HG02798 (cell line): Measurements from ENCODE around the gene STIL.
A peak's percentile ranks its signal among the peaks of the same experiment; 100 is the strongest.
"Not testable (repeated sequence)": the region's sequence is repeated elsewhere in the genome, so short reads cannot be mapped to it uniquely, and the experiment has no call there.

ENCODE experiments used
- ATAC-seq: cut with Tn5 transposase; IDR thresholded peaks from one replicate; pipeline ENCODE4 v1.9.1; 2021; ENCODE audit warnings: mild to moderate bottlenecking; ENCODE audit not compliant: unreplicated experiment, poor library complexity

STIL gene

DNA sequence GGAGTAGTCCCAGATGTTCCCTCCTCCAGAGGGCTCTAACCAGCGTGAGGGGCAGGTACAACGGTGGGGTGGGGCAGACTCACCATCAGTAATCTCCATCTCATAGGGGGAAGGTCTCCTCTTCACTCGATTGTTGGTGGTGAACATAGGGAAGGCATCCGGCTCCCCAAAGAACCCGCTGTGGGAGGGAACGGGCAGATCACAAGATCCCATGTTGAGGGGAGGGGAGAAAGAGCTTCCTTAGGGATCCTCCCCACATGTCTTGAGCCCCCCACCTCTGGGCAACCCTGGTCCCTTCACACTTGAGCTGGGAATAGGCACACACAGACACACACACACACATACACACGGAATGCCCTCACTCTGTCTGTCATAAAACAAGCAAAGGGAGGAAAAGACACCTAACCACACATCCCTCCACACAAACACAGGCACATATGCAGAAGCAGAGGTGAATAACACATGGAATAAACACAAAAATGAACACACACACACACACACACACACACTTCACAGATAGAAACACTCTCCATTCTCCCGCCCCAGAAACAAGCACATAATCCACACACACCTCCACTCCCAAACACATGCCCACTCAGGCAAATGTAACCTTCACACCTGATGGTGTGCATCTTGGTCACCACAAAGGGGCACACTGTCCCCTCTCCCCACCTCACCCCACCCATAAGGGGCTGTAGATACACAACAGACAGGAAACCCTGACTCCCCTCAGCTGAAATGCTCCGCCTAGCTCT, 89.8 kb downstream of the STIL start:
- ATAC-seq: no peak

DNA sequence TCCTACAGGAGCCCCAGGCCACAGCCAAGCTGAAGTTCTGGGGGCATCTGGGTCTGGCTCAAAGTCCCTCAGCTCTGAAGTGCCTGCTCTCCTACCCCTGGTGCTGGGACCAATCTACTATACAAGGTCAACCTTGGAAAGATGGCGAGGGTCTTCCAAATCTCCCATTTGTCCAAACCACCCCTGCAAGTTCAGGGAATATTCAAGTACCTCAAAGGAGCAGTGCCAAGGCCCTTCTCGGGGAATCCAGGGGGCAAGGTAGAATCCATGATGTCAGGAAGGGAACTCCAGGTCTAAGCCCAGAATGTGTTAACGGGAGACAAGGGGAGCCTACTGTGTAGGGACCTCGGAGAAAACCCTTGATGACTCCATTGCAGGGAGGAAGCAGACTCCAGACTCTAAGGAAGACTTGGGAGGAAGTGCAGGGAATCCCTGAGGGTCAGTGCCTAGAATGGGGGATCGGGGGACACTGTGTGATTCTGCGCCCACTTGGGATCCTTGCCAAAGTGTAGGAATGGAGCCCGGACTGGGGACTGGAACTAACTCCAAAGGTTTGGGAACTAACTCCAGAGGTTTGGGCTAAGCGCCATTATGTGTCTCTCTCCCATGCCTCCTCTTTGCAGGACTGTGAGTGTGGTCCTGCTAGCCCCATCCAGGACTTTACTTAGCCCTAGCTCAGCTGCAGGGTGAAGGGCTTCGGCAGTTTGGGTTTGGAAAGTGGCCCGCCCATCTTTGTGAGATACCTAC, 90.6 kb downstream of the STIL start:
- no peak for ATAC-seq

DNA sequence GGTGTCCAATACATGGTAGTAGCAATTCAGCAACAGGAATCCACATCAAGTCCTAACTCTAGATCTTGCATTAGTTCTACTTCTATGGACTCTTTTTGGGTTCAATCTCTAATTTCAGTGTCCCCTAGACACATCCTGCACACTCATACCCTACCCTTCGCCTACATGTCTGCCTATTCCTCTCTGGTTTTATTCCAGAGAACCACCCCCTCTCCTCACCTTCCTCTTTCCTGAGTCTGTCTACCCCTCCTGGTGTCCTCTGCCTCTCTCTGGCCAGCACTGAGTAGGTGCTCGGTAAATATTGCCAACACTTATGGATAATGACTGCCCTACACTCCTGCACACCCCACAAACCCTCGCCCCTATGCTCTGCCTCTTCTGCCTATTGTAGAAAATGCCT, 91.5 kb downstream of the STIL start:
- no peak for ATAC-seq

DNA sequence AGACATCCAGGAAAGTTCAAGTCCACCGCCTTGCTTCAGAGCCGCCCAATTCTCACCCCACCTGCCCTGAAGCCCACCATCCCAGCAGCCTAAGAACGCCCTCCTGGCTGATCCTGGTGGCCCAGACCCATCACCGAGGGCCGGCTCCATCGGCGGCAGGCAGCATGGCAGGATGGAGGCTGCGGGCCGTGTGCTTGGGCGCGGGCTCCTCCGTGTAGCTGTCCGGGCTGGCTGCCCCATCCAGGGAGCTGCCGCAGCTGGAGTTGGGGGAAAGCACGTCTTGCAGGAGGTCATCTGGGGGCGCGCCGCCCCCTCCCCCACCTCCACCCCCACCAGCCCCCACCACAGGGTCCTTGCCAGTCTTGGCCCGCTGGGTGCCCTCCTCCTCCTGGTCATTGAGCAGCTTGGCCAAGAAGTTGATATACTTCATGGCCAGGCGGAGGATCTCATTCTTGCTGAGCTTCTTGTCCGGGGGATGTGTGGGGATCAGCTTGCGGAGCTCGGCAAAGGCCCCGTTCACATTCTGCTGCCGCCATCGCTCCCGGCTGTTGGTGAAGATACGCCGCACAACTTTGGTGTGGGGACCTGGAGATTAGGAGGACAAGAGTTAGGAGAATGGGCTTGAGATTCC, 94.2 kb downstream of the STIL start:
- ATAC-seq: no peak

DNA sequence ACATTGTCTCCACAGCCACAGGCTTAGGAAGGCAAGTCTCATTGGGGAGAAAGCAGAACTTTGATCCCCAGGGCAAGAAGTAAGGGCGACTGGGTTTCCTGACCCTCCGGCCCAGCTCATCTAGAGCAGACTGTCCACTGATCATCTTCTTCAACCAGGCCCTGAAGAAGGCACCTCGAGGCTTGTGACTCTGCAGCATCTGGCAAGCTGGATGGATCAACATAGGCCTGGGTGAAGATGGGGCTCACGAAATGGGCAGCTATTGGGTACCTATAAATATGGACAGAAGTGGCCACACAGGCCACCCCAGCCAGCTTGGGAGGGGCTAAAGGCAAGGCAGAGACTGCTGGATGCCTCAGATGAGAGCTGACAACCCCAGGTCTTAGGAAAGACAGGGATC, 94.9 kb downstream of the STIL start:
- no peak for ATAC-seq

DNA sequence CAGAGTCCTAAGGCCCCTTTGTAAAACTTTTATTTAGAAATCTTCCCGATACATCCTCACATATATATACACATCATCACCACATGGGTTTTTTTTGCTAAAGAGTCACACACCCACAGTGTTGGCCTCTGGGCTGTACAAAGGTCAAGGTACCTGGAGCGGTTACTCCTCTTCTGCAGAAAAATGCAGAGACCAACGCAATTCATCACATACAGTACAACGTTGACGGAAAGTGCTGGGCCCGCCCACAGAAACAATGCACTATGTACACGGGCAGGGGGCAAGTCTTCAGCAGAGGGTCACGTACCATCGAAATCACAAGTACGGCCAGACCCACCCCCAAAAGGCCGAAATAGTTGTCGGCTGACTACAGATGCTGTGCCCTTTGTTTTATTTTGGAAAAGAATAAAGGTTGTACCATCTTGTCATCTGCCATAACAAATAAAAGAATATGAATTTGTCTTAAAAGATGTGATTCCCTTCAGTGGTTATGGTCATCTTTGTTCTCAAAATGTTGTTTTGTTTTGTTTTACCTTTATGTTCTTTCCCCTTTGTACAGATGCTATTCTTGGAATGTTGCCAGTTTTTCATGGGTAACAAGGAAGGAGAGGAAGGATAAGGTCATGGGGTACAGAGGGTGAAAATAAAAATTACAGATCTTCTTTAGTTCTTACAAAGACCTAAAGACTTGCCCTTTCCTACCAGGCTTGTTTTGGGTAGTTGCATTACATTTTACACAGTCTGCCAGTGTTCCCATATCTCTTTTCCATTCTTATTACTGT, 97.5 kb downstream of the STIL start:
- ATAC-seq: no peak

DNA sequence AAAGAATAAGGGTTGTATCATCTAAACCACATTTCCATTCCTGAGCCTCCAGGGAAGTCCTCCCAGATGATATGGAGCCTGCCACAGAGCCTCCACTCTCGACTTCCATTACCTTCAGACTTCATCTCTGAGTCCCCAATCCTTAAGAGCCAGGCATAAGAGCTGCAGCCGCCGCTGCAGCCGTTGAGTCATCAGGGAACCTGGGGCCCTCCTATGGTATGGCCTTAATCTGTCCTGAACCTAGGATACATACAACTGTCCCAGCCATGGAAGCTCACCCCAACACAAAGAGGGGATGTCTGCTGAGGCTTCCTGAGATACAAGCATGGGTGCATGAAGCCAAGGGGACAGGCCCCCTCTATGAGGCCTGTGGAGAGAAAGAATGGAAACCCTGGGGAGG, 98.2 kb downstream of the STIL start:
- ATAC-seq: no peak

DNA sequence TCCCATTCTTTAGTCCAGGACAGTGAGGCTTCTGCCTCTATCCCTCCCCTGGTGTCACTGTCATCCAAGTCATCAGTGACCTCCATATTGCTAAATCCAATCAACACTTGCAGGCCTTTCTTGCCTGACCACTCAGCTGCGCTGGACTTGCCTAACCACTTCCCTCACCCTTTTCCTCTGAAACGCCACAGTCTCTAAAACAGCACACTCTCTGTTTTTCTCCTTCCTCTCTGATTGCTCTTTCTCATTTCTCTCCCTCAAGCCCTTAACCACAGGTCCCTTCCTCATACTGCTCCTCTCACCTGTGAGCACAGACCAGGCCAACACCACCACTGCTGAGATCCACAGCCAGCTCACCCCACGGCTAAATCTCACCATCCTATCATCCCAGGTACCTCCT, 99.4 kb downstream of the STIL start:
- no peak for ATAC-seq

DNA sequence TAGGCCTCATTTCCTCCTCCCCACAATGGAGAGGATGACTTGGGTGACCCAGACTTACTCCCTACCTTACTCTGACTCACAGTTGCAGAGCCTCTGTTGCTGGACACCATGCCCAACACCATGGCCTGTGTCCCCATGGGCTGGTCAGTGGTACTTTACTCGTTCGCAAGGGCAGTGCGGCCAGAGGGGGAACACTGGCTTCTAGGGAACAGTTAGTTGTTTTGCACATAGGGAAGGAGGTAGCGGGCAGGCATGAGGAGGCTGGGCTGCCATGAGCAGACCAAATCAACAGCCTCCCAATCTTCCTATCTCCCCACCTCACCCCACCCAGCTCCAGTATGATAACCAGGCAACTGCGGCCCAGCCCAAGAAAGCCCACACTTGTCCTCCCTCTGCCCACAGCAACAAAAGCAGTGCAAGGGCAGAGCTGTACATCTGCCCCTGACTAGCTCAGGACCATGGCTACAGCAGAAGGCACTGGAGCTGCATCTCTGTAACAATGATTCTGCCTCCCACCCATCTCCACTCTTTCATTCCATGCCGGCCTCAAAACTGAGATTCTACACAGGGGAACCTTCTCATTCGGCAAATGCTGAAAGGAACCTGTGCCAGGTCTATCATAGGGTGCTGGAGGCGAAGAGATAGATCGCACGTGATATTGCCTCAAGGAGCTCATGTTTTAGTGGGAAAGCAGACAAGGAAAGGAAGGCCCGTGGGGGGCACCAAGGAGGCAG, 100.5 kb downstream of the STIL start:
- no peak for ATAC-seq

DNA sequence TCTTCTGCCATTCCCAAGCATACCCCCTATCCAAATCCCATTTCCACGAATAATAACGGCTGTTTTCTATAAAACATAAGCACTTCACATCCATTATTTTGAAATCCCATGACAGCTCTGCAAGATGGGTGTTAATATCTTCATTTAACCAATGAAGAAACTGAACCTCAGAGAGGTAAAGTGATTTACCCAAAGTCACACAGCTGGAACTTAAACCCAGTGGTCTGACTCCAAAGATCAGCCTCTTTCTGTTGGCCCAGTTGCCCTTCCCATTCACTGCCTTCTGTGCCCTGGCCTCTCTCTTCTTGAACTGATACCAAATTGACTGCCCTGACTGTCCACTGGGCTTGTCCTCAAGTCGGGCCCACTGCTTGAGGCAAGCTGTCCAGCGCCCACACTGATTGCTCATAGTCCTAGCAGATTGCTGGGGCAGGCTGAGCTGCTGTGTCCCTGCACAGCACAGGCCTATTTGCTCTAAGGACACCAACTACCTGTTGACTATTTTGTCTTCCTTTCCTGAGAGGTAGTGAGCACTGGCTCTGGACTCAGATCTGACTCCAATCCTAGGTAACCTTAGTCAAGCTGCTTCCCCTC, 101.2 kb downstream of the STIL start:
- ATAC-seq: no peak

DNA sequence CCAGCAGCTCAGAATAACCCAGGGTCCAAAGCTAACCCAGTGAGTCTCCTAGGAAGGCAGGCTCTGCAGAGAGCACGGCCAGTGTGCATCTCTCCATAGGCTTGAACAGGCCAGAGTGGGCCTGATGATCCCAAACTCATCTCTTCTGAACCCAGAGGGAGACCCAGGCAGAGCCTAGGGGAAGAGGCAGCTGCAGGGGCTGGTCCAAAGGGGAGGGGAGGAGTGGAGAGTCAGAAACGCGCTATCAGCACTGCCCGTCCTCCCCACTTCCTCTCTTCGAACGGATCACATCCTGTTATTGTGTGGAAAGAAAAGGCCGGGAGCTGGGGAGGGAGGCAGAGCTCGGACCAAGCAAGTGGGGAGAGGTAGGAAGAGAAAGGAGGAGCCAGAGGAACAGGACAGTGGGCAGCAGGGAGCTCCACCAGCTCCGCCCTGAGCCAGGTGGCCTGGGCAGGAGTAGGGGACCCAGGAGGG, 102.1 kb downstream of the STIL start:
- no peak for ATAC-seq

DNA sequence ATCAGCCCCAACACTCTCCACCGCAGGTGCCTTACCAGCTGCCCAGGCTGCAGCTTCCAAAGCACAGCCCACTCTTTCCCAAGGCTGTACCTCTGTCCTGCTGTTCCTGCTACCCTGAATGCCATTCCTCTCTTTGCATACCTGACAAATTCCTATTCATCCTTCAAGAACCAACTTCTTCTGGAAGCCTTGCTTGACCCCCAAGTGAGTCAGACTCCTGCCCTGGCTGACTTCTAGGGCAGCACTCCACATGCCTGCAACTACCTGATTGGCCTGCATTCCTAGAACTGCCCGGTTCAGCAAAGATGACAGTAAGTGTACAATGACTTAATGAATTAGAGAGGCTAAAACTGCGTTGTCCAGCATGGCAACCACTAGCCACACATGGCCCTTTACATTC, 103.3 kb downstream of the STIL start:
- ATAC-seq: no peak

DNA sequence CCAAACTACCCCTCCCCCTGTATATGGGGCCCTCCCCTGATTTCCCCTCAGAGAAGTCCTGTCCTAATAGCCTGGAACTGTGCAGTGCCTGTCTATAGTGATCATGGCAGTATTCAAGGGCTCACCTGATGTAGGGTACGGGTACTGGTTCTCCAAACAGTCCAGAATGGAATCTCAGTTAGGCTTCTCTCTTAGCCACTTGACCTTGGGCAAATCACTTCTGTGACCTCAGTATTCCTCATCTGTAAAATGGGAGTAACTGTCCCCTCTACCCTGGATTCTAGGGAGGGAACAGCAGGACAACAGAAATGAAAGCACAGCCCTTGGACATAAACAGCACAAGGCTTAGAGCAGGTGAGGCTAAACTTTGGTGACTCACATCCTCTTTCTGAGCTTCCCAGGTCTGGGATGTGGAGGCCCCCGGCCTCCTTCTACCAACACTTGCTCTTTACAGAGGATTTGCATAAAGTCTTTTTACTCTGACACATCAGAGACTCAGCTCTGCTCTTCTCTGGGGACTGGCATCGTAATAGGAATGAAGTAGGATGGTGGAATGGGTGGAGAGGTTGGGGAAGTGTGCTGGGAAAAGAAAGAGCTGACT, 104.1 kb downstream of the STIL start:
- peak; percentile 59 for ATAC-seq

DNA sequence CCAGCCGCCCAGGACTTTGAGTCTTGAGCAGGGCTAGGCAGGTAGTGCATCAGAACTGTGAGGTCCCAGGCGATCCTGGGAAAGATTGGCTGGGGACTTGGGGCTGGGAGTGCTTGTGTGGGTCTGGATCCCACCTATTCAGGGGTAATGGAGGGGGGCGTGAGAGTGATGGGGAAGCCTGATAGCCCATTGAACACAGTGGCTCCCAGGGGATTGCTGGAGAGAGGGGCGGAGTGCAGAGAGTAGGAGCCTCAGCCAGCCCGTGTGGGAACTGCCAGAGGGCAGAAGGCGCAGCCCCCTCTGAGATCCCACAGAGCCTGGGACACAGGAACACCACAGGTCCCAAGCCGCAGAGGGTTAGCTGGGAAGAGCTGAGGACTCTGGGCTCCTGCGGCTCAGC, 104.9 kb downstream of the STIL start:
- ATAC-seq: no peak

DNA sequence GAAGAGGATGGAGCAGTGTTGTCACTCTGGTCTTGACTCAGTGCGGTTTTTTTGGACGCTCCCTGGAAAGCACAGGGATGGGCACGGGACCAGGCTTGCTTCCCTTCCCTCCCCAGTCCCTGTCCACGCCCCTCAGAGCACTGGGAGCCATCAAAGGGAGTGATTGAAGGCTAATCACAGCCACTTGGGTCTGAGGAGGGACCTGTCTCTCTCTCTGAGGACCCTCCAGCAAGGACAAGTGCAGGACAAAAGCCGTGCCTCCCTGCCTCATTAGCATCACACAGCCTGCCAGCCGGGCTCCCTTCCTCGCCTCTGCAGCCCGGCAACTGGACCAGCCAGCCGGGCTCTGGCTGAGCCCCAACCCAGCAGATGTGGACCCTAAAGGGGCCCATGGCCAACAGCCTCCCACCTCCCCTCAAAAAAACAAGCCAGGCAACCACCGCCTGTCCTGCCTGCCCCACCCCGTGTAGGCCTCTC, 105.5 kb downstream of the STIL start:
- ATAC-seq: no peak

DNA sequence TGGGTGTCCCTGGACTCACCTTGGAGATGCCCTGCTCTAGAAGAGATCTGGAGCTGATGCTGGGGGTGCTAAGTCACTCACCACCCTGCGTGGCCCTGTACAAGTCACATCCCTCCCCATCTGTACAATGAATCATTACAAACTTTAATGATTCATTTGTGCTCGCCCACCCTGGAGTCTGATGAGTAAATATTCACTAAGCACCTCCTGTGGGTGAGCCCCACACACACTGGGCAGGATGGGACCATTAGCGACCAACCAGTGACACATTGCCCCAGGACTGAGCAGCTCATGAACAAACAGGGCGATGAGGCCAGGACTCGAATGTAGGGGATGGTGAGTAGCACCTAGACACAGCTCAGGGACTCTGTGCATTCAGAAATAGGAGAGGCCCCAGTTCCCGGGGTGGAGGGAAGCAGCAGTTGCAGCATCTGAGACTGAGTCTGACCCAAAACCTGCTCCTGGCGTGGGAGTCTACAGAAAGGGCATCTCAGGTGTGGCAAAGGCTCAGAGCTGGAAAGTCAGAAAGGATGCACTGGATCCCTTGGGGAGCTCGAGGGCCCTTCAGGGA, 106.1 kb downstream of the STIL start:
- no peak for ATAC-seq

DNA sequence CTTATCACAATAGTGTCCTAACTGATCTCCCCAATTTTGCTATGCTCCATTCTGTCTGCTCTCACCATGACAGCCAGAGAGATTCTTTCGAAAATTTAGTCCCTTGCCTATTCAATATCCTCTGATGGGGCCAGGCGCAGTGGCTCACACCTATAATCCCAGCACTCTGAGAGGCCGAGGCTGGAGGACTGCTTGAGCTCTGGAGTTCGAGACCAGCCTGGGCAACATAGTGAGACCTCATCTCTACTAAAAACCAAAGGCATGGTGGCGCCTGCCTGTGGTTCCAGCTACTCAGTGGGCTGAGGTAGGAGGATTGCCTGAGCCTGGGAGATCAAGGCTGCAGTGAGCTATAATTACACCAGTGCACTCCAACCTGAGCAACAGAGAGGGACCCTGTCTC, 108.0 kb downstream of the STIL start:
- ATAC-seq: no peak

DNA sequence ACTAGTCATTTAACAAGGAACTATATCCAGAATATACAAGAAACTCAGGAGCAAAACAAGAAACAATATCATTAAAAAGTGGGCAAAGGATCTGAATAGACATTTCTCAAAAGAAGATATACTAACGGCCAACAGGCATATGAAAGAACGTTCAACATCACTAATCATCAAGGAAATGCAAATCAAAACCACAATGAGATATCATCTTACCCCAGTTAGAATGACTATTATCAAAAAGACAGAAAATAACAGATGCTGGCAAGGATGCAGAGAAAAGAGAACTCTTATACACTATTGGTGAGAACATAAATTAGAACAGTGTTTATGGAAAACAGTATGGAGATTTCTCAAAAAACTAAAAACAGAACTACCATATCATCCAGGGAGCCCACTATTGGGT, 110.4 kb downstream of the STIL start:
- ATAC-seq: not testable (repeated sequence)

DNA sequence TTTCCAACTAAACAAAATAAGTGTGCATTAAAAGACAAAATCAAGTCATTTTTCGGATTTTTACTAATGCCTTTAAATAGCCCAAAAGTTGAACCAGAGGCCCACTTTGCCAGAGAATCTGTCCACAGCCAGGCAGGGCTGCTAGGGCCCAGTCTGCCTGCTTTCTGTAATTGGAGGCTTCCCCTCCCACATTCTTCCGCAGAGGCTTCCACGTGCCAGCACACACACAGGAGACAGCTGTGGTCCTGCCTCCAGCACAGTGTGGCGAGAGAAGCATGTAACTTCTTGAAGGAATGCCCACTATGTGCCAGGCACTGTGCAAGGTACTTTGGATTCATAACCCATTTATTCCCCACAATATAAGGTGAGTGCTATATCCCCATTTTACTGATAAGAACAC, 112.8 kb downstream of the STIL start:
- ATAC-seq: no peak
